HepG2 (cell line): Measurements from ENCODE around the gene MCRIP2. TPM values are rescaled to one million over a fixed set of nuclear protein-coding genes. Genes with fewer than 3 reads are reported as not detected.

Experiments
- CBX5 ChIP-seq: sonication (generic); formaldehyde crosslinking; IDR thresholded peaks from 2 replicates; pipeline ENCODE4 v1.4.0; 2020; ENCODE audit warnings: missing genetic modification reagents, borderline replicate concordance
- CCDC6 ChIP-seq: sonication (generic); formaldehyde crosslinking; IDR thresholded peaks from 2 replicates; pipeline ENCODE4 v1.8.1; 2022; ENCODE audit warnings: mild to moderate bottlenecking, missing genetic modification reagents, moderate library complexity
- GTF3A ChIP-seq: sonication (generic); formaldehyde crosslinking; conservative IDR thresholded peaks from 2 replicates; pipeline ENCODE4 v1.4.0; 2020; ENCODE audit warnings: mild to moderate bottlenecking, missing genetic modification reagents
- JARID2 ChIP-seq: sonication (generic); formaldehyde crosslinking; IDR thresholded peaks from 2 replicates; pipeline ENCODE4 v1.8.1; 2023; ENCODE audit warnings: missing genetic modification reagents, inconsistent platforms; ENCODE audit not compliant: insufficient replicate concordance
- KIAA2018 ChIP-seq: sonication (generic); formaldehyde crosslinking; IDR thresholded peaks from 2 replicates; pipeline ENCODE4 v1.5.0; 2020; ENCODE audit warnings: mild to moderate bottlenecking, missing genetic modification reagents, borderline replicate concordance
- MEIS2 ChIP-seq: sonication (generic); formaldehyde crosslinking; IDR thresholded peaks from 2 replicates; pipeline ENCODE4 v1.9.0; 2021; ENCODE audit warnings: mild to moderate bottlenecking, missing genetic modification reagents
- MTERF4 ChIP-seq: sonication (generic); formaldehyde crosslinking; IDR thresholded peaks from 2 replicates; pipeline ENCODE4 v1.8.0; 2023; ENCODE audit warnings: mild to moderate bottlenecking, missing genetic modification reagents
- SNAPC5 ChIP-seq: sonication (generic); formaldehyde crosslinking; IDR thresholded peaks from 2 replicates; pipeline ENCODE4 v1.8.1; 2023; ENCODE audit warnings: mild to moderate bottlenecking, missing genetic modification reagents, borderline replicate concordance
- SPEN ChIP-seq: sonication (generic); formaldehyde crosslinking; IDR thresholded peaks from 2 replicates; pipeline ENCODE4 v1.5.1; 2020; ENCODE audit warnings: low read depth, mild to moderate bottlenecking, missing genetic modification reagents
- TFE3 ChIP-seq: IDR thresholded peaks from 2 replicates; pipeline ENCODE4 v1.6.1; 2016
- ZGPAT ChIP-seq: IDR thresholded peaks from 2 replicates; pipeline ENCODE4 v1.6.1; 2016; ENCODE audit warnings: mild to moderate bottlenecking
- ZNF280B ChIP-seq: sonication (generic); formaldehyde crosslinking; IDR thresholded peaks from 2 replicates; pipeline ENCODE4 v1.5.0; 2020; ENCODE audit warnings: missing genetic modification reagents, mild to moderate bottlenecking, borderline replicate concordance
- polyA plus RNA-seq, 8 experiments: library from polyadenylated mRNA; depleted of rRNA in 3 of 8; stranded (reverse) in 7 of 8; unstranded in 1 of 8; fragments of >200 nt; fragmentation: Illumina TruSeq in 4 of 8; extraction: Trizol in 4 of 8; gene quantifications; 2 replicates each; pipeline versions ENCODE4 v1.2.1 to v1.2.3, GENCODE V29; 2011 to 2016; ENCODE audit warnings: low read depth in 4 of 8, missing spikeins in 1 of 8, mixed read lengths in 1 of 8; ENCODE audit not compliant: insufficient read depth in 1 of 8
- total RNA-seq, 5 experiments: library from RNA; depleted of rRNA; stranded (reverse); fragments of >200 nt; fragmentation: Illumina TruSeq; extraction: Trizol; gene quantifications; 2 replicates each; pipeline ENCODE4 v1.2.3, GENCODE V29; 2016; ENCODE audit warnings: low read depth in 1 of 5

Gene MCRIP2
- total and polyA plus RNA-seq, 2 of the 13 experiments (the other 11 are each of a cell fraction or from before 2014, with no cell fraction given), result 39.6 to 76.7 TPM

GRCh38 chr16:642189-643049, 791 bp downstream of the MCRIP2 start (continued):
- no peak for TF ChIP-seq KIAA2018
- no peak for TF ChIP-seq ZGPAT
- TF ChIP-seq CBX5 (CRISPR knock-in tag), result no peak
- no peak for TF ChIP-seq JARID2 (CRISPR knock-in tag)
- TF ChIP-seq SPEN (CRISPR knock-in tag), result peak; percentile 16; the same call in 1 of the 2 replicates
- TF ChIP-seq CCDC6, result peak; percentile 87
- TF ChIP-seq TFE3 (CRISPR knock-in tag), result peak; percentile 60; the same call in 1 of the 2 replicates
- TF ChIP-seq GTF3A (CRISPR knock-in tag), result no peak
- TF ChIP-seq MEIS2, result peak; percentile 73; the same call in 1 of the 2 replicates
- no peak for TF ChIP-seq SNAPC5 (CRISPR knock-in tag)
- TF ChIP-seq ZNF280B (CRISPR knock-in tag), result peak; percentile 38; the same call in 1 of the 2 replicates
- TF ChIP-seq MTERF4 (CRISPR knock-in tag), result 0 out of 2 replicates have a peak, but pooled peaks have one; percentile 60
